ENCODE data around the gene IL1R1. TPM values are rescaled to one million over a fixed set of nuclear protein-coding genes. Genes with fewer than 3 reads are reported as not detected.

Gene IL1R1
- total RNA-seq, 4 donors from 2014 or later = 41.5 to 157 (median 56.6) TPM

- DNase-seq (ENCODE audit: extremely low spot score) = no peak
- Histone ChIP-seq H3K4me1 (peaks cover 6 to 18% (median 15%) of the 10 kb centered on the region in 4 donors), H3K36me3 (no peaks in the 10 kb centered on the region), H3K4me3 (no peak overlapping the region), H3K27ac (replicated peaks in 1 of 4) (no peak overlapping the region), H3K27me3 (peaks cover 0 to 19% (median 0%) of the 10 kb centered on the region in 4 donors), H3K9me3 (no peaks in the 10 kb centered on the region)
- WGBS = 94% methylated on average over 1 of the region's 1 CpG
- intact Hi-C loops (cut with DNase I) = no loop called here
- TF ChIP-seq EP300 (IDR thresholded peaks at IDR 0.05) (no peak), POLR2A (IDR thresholded peaks at IDR 0.05; ENCODE audit: low read depth) (no peak), CTCF (IDR thresholded peaks at IDR 0.05) (no peak), POLR2AphosphoS5 (IDR thresholded peaks at IDR 0.05) (no peak)
These were observed 42.0 kb downstream of the IL1R1 start for GRCh38 chr2:102184568-102184967.

- Histone ChIP-seq H3K27me3 (peaks cover 0 to 19% (median 0%) of the 10 kb centered on the region in 4 donors), H3K4me3 (no peak overlapping the region), H3K4me1 (peaks cover 6 to 18% (median 15%) of the 10 kb centered on the region in 4 donors), H3K27ac (replicated peaks in 1 of 4) (no peak overlapping the region), H3K36me3 (no peaks in the 10 kb centered on the region), H3K9me3 (no peaks in the 10 kb centered on the region)
- WGBS = 28% methylated on average over 2 of the region's 2 CpGs
- DNase-seq (ENCODE audit: extremely low spot score) = no peak
- TF ChIP-seq CTCF (IDR thresholded peaks at IDR 0.05) (peak in 2 of 3 experiments; percentile 30 to 51), EP300 (IDR thresholded peaks at IDR 0.05) (no peak), POLR2A (IDR thresholded peaks at IDR 0.05; ENCODE audit: low read depth) (no peak), POLR2AphosphoS5 (IDR thresholded peaks at IDR 0.05) (no peak)
- intact Hi-C loops (cut with DNase I) = loop anchor here (5.0 kb wide), 2 partner anchors 37 to 57 kb away; no protein-coding TSS in a partner anchor
These were observed 42.8 kb downstream of the IL1R1 start for GRCh38 chr2:102185347-102185746.

GRCh38 chr2:102186791-102187495 lies 44.4 kb downstream of the IL1R1 start, which contains the start of gene IL1RL2:
TSS of gene IL1RL2 (plus strand) at chr2:102187023. CDS start at chr2:102187868, 845 bp downstream.
- TF ChIP-seq EP300 (IDR thresholded peaks at IDR 0.05) (no peak), POLR2A (IDR thresholded peaks at IDR 0.05; ENCODE audit: low read depth) (no peak), CTCF (IDR thresholded peaks at IDR 0.05) (no peak), POLR2AphosphoS5 (IDR thresholded peaks at IDR 0.05) (no peak)
- Histone ChIP-seq H3K4me3 (peak within 1 kb of the TSS; percentile 56 to 61 (median 58)), H3K36me3 (no peaks in the 10 kb centered on the region), H3K9me3 (no peaks in the 10 kb centered on the region), H3K27ac (replicated peaks in 1 of 4) (peak within 1 kb of the TSS; percentile 42 to 48 (median 46)), H3K4me1 (peaks cover 6 to 16% (median 15%) of the 10 kb centered on the region in 4 donors), H3K27me3 (peaks cover 0 to 16% (median 0%) of the 10 kb centered on the region in 4 donors)
- intact Hi-C loops (cut with DNase I) = loop anchor here (5.0 kb wide), 2 partner anchors 35 to 55 kb away; no protein-coding TSS in a partner anchor
- WGBS = 44% methylated on average over 23 of the region's 36 CpGs
- DNase-seq (ENCODE audit: extremely low spot score) = no peak

GRCh38 chr2:102187496-102188150 lies 45.1 kb downstream of the IL1R1 start:
- H3K27ac ChIP-seq (replicated peaks in 1 of 4) = peak overlapping the region; percentile 42 to 48 (median 46)
- intact Hi-C loops (cut with DNase I) = loop anchor here (5.0 kb wide), 2 partner anchors 35 to 55 kb away; no protein-coding TSS in a partner anchor
- peak overlapping the region; percentile 56 to 61 (median 58) for H3K4me3 ChIP-seq
- 15% methylated on average over 44 of the region's 50 CpGs for WGBS
- H3K9me3 ChIP-seq = no peaks in the 10 kb centered on the region
- no peak for TF ChIP-seq POLR2A (IDR thresholded peaks at IDR 0.05; ENCODE audit: low read depth)
- peak; percentile 15 to 44 (median 16) for TF ChIP-seq CTCF (IDR thresholded peaks at IDR 0.05)
- H3K27me3 ChIP-seq = peaks cover 0 to 12% (median 0%) of the 10 kb centered on the region in 4 donors
- H3K4me1 ChIP-seq = peaks cover 6 to 16% (median 14%) of the 10 kb centered on the region in 4 donors
- no peaks in the 10 kb centered on the region for H3K36me3 ChIP-seq
- no peak for DNase-seq (ENCODE audit: extremely low spot score)

Measured in esophagus muscularis mucosa (tissue), 4 donors.